GM12865 (cell line): ENCODE data around the gene TST.

ENCODE experiments used
- DNase-seq: peaks from one replicate; pipeline ENCODE4 v3.0.0; 2010; ENCODE audit warnings: low read depth
- H3K4me3 ChIP-seq: 2 replicates; pipeline ENCODE4 v1.5.1; 2011; ENCODE audit warnings: mild to moderate bottlenecking, low read depth, low read length, control low read depth
- CTCF ChIP-seq: IDR thresholded peaks from 2 replicates; pipeline ENCODE4 v1.5.1; 2011; ENCODE audit warnings: low read length, control low read depth, low read depth, inconsistent platforms; ENCODE audit not compliant: insufficient read depth; ENCODE audit errors: missing control alignments

The TST gene

GRCh38 chr22:37007651-37008050 lies 11.6 kb downstream of the TST start:
- no peak for DNase-seq
- no peak overlapping the region for H3K4me3 ChIP-seq
- no peak for TF ChIP-seq CTCF

DNA sequence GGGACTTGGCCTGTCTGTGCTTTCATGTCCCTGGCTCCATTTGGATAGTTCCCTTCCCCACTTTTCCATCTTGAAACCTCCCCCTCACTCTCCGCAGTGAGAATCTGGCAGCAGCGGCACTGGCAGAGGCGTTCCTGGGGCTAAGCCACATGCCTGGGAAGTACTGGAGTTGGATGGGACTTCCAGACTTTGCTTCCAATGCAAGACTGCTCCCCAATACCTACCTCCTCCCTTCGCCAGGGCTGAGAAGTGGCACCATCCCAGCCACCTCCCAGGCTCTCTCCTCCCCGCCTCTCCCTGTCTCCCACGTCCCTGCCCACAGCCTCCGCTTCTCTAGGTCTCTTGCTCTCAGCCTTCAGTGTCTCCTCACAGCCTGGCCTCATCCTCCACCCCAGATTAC lies 16.6 kb downstream of the TST start:
- no peak for DNase-seq
- no peak for TF ChIP-seq CTCF
- no peak overlapping the region for H3K4me3 ChIP-seq

DNA sequence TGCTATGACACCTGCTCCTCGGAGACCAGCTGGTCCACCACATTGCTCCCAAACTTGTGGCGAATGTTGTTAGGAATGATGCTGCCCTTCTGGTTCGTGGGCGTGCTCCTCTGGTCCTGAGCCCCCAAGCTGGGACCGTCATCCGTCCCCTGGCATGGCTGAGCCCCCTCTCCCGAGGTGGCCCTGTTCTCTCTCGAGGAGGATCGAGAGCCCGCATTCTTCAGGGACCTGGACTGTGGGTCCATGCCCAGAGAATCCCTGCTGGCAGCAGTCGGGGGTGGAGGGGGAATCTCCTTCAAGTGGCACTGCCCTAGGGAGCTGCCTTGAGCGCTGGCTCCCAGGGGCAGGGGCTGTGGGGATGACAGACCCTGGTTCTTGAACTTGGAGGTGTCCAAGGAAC lies 17.4 kb downstream of the TST start:
- DNase-seq: no peak
- no peak for TF ChIP-seq CTCF
- no peak overlapping the region for H3K4me3 ChIP-seq

GRCh38 chr22:37000676-37001534 lies 18.3 kb downstream of the TST start:
- TF ChIP-seq CTCF: no peak
- H3K4me3 ChIP-seq: no peak overlapping the region
- no peak for DNase-seq

DNA sequence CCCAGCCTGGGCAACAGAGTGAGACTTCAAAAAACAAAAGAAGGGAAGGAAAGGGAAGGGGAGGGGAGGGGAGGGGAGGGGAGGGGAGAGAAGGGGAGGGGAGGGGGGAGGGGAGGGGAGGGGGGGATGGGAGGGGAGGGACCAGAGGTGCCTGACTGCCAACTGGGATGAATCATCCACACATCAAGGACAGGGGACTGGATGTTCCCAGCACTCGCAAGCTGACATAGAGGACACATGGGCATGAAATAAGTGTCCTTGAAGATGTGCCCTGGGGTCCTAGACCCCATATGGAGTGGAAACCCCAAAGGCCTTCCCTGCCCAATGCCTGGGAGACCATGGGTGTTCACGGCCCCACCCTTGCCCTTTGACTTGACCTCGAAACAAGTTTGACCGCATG lies 19.8 kb downstream of the TST start:
- TF ChIP-seq CTCF: no peak
- DNase-seq: no peak
- no peak overlapping the region for H3K4me3 ChIP-seq

DNA sequence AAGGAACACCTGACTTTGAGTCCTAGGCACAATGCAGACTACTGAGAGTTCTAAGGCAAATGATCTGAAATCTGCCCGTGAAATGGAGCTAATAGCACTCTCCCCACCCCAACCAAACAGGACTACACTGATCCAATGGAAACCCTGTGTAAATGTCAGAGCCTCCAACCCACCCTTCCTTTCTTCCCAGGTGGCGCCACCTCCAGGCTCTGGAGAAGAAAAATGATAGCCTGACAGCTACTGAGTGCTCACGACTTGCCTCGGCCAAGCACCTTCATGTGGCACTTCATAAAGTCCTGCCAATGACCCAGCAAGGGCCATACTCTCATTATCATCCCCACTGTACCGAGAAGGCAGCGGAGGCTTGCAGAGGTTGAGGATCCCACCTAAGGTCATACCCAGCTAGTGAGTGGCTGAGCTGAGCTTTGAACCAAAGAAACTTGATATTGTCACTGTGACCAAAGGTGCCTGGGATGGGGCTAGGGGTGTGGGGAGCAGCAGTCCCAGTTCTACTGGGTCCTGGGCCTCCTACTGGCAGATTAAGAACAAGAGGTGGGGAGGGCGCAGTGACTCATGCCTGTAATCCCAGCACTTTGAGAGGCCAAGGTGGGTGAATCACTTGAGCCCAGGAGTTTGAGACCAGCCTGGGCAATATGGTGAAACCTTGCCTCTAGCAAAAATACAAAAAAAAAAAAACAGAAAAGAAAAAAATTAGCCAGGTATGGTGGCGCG lies 20.5 kb downstream of the TST start:
- TF ChIP-seq CTCF: no peak
- H3K4me3 ChIP-seq: no peak overlapping the region
- DNase-seq: no peak
